ENCODE results near the gene SARDH. TPM values are rescaled to one million over a fixed set of nuclear protein-coding genes. Genes with fewer than 3 reads are reported as not detected.

The SARDH gene
- total RNA-seq, 1 experiment from 2014 or later, result 15.7 TPM

DNA sequence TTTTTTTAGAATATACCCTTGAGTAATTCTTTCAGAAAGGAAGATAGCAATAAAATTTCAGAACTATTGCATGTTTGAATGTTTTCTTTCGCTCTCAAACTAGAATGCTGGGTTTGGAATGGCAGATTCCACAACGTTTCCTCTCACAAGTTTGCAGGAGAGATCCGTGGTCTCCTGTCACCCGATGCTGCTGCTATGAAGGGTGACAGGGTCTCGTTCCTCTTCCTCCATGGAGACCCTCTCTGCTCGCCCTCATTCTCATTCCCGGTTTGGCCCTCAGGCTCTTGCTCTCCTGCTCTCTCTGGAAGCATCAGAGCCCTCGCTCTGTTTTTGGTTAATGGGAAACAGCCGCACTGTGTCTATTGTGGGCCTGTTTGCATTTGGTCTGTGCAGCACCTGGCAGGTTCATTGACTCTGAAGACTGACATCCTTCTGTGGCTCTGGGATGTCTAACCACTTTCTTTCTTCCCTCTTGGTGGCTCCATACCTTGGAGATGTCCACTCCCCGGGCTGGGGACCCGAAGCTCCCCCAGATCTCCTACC, 116.4 kb downstream of the SARDH start:
- no peak overlapping the region for H3K4me3 ChIP-seq
- H3K27me3 ChIP-seq, result peaks cover 13% of the 10 kb centered on the region
- DNase-seq, result no peak
- no peaks in the 10 kb centered on the region for H3K36me3 ChIP-seq
- H3K9me3 ChIP-seq (replicated peaks), result peaks cover 18% of the 10 kb centered on the region
- H3K27ac ChIP-seq, result no peak overlapping the region
- H3K4me1 ChIP-seq, result no peaks in the 10 kb centered on the region

DNA sequence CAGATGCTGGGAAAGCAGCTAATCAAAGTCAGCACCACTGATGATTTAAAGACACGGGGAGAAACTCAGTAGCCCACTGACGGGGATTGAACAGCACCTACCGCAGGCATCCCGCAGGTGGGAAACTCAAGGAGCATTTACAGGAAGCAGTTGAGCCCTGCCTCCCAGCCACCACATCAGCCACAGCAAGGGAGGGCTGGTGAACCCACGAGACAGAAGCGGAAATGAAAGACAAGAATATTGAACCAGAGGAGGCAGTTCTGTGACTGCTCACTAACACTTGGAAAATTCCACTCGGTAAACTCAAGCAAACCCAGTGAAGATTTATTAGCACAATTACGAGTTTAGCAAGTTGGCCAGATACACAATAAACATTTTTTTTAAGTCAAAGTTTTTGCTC, 118.4 kb downstream of the SARDH start:
- Histone ChIP-seq H3K9me3 (replicated peaks) (peaks cover 4% of the 10 kb centered on the region; the same call in 1 of the 2 replicates), H3K36me3 (no peaks in the 10 kb centered on the region), H3K4me1 (no peaks in the 10 kb centered on the region), H3K27ac (no peak overlapping the region), H3K4me3 (no peak overlapping the region), H3K27me3 (peaks cover 29% of the 10 kb centered on the region)
- DNase-seq, result no peak

DNA sequence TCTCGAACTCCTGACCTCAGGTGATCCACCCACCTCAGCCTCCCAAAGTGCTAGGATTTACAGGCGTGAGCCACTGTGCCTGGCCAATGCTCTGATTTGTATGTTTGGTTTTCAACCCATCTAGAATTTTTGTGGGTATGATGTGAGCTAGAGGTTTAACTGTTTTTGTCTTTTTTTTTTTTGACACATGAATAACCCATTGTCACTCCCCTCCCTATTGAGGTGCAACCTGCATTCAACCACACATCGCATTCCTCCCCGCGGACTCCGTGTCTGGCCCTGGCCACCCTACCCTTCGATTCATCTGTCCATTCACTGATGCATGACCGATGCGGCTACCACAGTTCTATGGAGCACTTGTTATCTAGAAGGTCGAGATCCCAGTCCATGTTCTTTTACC, 119.4 kb downstream of the SARDH start:
- no peaks in the 10 kb centered on the region for H3K9me3 ChIP-seq (replicated peaks)
- H3K4me1 ChIP-seq, result no peaks in the 10 kb centered on the region
- peaks cover 40% of the 10 kb centered on the region for H3K27me3 ChIP-seq
- H3K4me3 ChIP-seq, result no peak overlapping the region
- H3K36me3 ChIP-seq, result no peaks in the 10 kb centered on the region
- no peak for DNase-seq
- H3K27ac ChIP-seq, result no peak overlapping the region

DNA sequence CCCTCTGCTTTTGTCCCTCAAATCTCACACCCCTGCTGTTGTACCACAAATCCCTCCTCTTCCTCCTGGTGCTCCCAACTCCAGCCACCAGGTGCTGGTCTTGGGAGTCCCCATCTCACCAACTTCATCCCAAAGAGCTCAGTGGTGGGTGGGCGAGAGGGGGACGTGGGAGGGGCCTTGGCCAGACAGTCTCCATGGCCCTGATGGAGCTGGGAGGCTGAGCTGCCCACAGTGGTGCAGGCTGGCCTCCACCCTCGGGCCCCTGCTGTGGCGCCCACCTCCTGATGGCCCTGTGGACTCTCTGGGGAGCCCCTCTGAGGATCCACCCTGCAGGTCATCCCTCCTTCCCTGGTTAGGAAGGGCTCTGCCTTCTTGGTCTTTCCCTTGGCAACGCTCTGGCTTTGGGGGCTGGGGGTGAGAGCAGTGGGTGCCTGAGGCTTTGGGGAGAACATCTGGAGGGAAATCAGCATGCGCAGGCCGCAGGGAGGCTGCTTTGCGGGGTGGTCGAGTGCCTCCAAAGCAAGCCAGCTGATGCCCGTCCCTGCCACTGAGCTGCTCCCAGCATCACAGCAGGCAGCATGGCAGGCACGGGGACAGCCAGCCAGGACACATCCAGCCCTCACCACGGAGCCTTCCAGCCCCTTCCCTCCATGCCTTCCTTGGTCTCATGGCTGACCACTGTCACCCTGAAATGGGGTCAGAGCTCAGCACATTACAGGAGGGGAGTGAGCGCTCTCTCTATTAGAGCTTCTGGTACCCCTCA, 121.3 kb downstream of the SARDH start:
- Histone ChIP-seq H3K27me3 (peaks cover 49% of the 10 kb centered on the region), H3K4me3 (no peak overlapping the region)
- no peak for DNase-seq

DNA sequence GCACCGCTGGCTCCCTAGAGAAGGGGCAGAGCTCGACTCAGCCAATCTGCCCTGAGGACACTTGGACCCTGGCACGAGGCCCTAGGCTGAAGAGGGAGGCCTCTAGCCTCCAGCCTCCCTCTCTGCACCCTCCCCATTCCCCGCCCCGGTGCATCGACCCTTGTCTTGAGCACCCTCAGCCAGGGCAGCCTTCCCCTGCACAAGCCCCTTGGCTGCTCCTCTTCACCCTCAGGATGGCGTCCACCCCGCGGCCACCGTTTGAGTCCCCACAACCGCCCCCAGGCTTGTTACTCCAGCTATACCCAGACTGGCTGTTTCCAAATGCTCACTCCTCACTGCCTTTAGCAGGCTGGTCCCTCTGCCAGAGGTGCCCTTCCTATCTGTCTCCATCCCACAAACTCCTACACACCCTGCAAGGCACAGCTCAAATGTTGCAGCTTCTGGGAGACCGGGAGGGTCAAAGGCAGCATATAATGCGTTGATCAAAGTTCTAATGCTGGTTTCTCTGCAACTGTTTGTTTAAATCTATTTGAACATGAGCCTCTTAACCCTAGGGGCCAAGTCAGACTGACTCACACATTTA, 122.5 kb downstream of the SARDH start:
- H3K27ac ChIP-seq, result no peak overlapping the region
- H3K4me1 ChIP-seq, result peaks cover 8% of the 10 kb centered on the region; the same call in 1 of the 2 replicates
- H3K4me3 ChIP-seq, result no peak overlapping the region
- DNase-seq, result no peak
- peaks cover 47% of the 10 kb centered on the region for H3K27me3 ChIP-seq
- H3K9me3 ChIP-seq (replicated peaks), result 0 out of 2 replicates have a peak, but pooled peaks cover 4% of the 10 kb centered on the region
- no peaks in the 10 kb centered on the region for H3K36me3 ChIP-seq

More for the DNA sequence above, 121.3 kb downstream of the SARDH start:
- Histone ChIP-seq H3K4me1 (peaks cover 8% of the 10 kb centered on the region; the same call in 1 of the 2 replicates), H3K36me3 (no peaks in the 10 kb centered on the region), H3K9me3 (replicated peaks) (0 out of 2 replicates have a peak, but pooled peaks cover under 1% of the 10 kb centered on the region), H3K27ac (no peak overlapping the region)

DNA sequence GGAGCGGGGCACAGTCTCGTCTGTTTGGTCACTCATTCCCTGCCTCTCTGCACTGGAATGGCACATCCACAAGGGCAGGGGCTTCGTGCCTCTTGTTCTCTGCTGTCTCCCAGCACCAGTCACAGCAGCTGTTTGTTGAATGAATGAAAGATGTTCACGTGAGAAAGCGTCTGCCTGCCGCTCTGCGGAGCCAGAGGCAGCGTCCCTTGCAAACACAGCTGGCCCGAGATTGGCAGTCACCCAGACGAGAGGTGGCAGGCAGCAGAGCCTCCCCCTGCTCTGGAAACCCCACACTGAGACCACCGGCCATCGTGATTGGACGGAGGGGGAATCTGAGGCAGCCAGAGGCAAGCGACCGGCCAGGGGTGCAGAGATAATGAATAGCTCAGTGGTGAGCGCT, 123.0 kb downstream of the SARDH start:
- Histone ChIP-seq H3K36me3 (no peaks in the 10 kb centered on the region), H3K27me3 (peaks cover 47% of the 10 kb centered on the region), H3K4me3 (no peak overlapping the region), H3K4me1 (peaks cover 8% of the 10 kb centered on the region; the same call in 1 of the 2 replicates), H3K9me3 (replicated peaks) (0 out of 2 replicates have a peak, but pooled peaks cover 4% of the 10 kb centered on the region), H3K27ac (no peak overlapping the region)
- no peak for DNase-seq

DNA sequence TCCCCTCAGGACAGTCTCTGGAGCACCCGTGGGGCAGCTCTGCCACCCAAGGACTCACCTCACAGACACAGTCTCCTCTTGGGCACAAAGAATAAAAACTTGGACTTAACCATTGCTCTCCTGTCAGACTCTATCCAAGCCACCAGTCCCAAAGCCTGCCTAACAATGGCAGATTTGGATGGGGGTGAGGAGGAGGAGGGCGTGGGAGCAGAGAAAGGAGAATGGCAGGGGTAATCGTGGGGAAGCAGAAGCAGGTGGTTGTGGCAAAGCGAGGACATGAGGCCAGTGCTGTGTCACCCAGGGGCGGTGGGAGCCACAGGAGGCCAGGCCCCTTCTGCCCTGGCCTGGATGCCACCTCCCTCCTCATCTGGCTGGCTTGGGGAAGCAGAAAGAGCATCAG, 123.5 kb downstream of the SARDH start:
- Histone ChIP-seq H3K36me3 (no peaks in the 10 kb centered on the region), H3K4me3 (no peak overlapping the region), H3K9me3 (replicated peaks) (0 out of 2 replicates have a peak, but pooled peaks cover 4% of the 10 kb centered on the region), H3K4me1 (peaks cover 8% of the 10 kb centered on the region; the same call in 1 of the 2 replicates), H3K27ac (no peak overlapping the region), H3K27me3 (peaks cover 42% of the 10 kb centered on the region)
- no peak for DNase-seq

DNA sequence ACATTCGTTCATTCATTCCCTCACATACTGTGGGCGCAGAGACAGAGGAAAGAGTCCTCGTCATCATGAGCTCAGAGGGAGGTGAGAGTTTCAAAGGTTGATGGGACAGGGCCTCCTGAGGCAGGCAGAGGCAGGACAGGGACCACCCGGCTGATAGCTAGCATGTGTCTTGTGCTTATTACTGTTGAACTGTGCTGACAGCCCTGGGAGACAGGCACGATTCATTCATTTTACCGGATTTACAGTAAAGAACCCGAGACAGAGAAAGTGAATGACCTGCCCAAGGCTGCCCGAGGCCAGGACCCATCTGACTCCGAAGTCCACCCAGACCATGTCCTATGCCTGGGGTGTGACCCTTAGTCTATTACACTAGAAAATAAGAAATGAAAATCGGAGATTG, 124.1 kb downstream of the SARDH start:
- Histone ChIP-seq H3K4me1 (peaks cover 8% of the 10 kb centered on the region; the same call in 1 of the 2 replicates), H3K4me3 (no peak overlapping the region), H3K27me3 (peaks cover 41% of the 10 kb centered on the region), H3K36me3 (no peaks in the 10 kb centered on the region), H3K9me3 (replicated peaks) (0 out of 2 replicates have a peak, but pooled peaks cover 4% of the 10 kb centered on the region), H3K27ac (no peak overlapping the region)
- DNase-seq, result no peak

Other genes starting within 250 kb of the SARDH start
- 1.1 and 2.0 TPM in 2 replicates for gene MYMK, start 213.4 kb downstream of the SARDH start, total RNA-seq (2014; rRNA removed; shearing (Covaris generic))
- 3.3 and 3.5 TPM in 2 replicates for gene ADAMTSL2, start 203.6 kb downstream of the SARDH start, total RNA-seq (2014; rRNA removed; shearing (Covaris generic))
- gene FAM163B, start 129.0 kb downstream of the SARDH start, total RNA-seq (2014; rRNA removed; shearing (Covaris generic)), result 2.5 and 3.4 TPM in 2 replicates
- 2.2 and 2.5 TPM in 2 replicates for gene DBH, start 102.0 kb downstream of the SARDH start, total RNA-seq (2014; rRNA removed; shearing (Covaris generic))